SK-N-SH (cell line): ENCODE data around the gene CPZ.

Experiments
- CHD2 ChIP-seq: fragments of 150-350 bp; IDR thresholded peaks from 2 replicates; pipeline ENCODE4 v1.6.1; 2018; ENCODE audit warnings: low read length; ENCODE audit not compliant: partially characterized antibody
- EP300 ChIP-seq, 2 experiments: IDR thresholded peaks; 2 replicates each; pipeline versions ENCODE4 v1.4.0 to v1.6.1; 2012; ENCODE audit warnings: borderline replicate concordance in 1 of 2, low read depth in 1 of 2, low read length in 1 of 2
- FOXJ3 ChIP-seq: sonication (generic); formaldehyde crosslinking; IDR thresholded peaks from 2 replicates; pipeline ENCODE4 v1.5.1; 2020; ENCODE audit warnings: mild to moderate bottlenecking, missing genetic modification reagents
- GABPA ChIP-seq: IDR thresholded peaks from 2 replicates; pipeline ENCODE4 v1.4.0; 2012; ENCODE audit warnings: low read depth, mild to moderate bottlenecking
- JUND ChIP-seq: IDR thresholded peaks from 2 replicates; pipeline ENCODE4 v1.4.0; 2012
- POLR2AphosphoS5 ChIP-seq: IDR thresholded peaks from 2 replicates; pipeline ENCODE4 v1.6.1; 2012; ENCODE audit warnings: low read depth, low read length
- RAD21 ChIP-seq: IDR thresholded peaks from 2 replicates; pipeline ENCODE4 v1.6.1; 2012; ENCODE audit warnings: mild to moderate bottlenecking, low read length
- SIN3A ChIP-seq: IDR thresholded peaks from 2 replicates; pipeline ENCODE4 v1.6.1; 2012; ENCODE audit warnings: low read depth, mild to moderate bottlenecking, low read length, moderate library complexity, borderline replicate concordance
- TF ChIP-seq, protein P1 (sequence below): fragments of 150-350 bp; IDR thresholded peaks from 2 replicates; pipeline ENCODE4 v1.6.1; 2016; ENCODE audit warnings: mild to moderate bottlenecking, low read depth, low read length
- TF ChIP-seq, protein P2 (sequence below): fragments of 200-600 bp; sonication (generic); IDR thresholded peaks from 2 replicates; pipeline ENCODE4 v1.6.1; 2017; ENCODE audit warnings: antibody characterized with exemption, mild to moderate bottlenecking, moderate library complexity
- TF ChIP-seq, protein P3 (sequence below): IDR thresholded peaks from 2 replicates; pipeline ENCODE4 v1.6.1; 2012; ENCODE audit warnings: mild to moderate bottlenecking, low read depth, low read length, moderate library complexity

DNA sequence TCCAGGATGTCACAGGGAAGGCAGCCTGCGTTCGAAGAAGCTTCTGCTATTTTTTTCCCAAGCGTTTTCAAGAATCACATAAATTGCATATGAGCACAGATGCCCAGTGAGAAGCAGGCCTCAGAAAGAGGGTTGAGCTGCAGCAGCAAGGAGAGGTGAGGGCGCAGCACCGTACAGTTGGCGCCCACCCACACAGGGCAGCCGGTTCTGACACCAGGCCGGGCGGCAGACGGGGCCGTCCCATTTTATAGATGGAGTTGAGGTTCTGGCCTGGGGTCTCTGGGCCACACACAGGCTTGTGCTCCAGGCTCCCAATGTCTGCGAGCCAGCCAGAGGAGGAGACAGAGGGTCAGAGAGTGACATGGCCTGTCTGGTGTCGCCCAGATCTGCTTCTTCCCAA, 22.8 kb downstream of the CPZ start:
- TF ChIP-seq, protein P1, sequence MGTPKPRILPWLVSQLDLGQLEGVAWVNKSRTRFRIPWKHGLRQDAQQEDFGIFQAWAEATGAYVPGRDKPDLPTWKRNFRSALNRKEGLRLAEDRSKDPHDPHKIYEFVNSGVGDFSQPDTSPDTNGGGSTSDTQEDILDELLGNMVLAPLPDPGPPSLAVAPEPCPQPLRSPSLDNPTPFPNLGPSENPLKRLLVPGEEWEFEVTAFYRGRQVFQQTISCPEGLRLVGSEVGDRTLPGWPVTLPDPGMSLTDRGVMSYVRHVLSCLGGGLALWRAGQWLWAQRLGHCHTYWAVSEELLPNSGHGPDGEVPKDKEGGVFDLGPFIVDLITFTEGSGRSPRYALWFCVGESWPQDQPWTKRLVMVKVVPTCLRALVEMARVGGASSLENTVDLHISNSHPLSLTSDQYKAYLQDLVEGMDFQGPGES, result no peak
- TF ChIP-seq EP300 (IDR thresholded peaks at IDR 0.05; ENCODE audit: borderline replicate concordance in 1 of 2, low read depth in 1 of 2, low read length in 1 of 2) (no peak), SIN3A (no peak), FOXJ3 (CRISPR knock-in tag) (no peak), RAD21 (no peak), CHD2 (no peak), GABPA (no peak), POLR2AphosphoS5 (no peak), JUND (no peak)
- TF ChIP-seq, protein P2, sequence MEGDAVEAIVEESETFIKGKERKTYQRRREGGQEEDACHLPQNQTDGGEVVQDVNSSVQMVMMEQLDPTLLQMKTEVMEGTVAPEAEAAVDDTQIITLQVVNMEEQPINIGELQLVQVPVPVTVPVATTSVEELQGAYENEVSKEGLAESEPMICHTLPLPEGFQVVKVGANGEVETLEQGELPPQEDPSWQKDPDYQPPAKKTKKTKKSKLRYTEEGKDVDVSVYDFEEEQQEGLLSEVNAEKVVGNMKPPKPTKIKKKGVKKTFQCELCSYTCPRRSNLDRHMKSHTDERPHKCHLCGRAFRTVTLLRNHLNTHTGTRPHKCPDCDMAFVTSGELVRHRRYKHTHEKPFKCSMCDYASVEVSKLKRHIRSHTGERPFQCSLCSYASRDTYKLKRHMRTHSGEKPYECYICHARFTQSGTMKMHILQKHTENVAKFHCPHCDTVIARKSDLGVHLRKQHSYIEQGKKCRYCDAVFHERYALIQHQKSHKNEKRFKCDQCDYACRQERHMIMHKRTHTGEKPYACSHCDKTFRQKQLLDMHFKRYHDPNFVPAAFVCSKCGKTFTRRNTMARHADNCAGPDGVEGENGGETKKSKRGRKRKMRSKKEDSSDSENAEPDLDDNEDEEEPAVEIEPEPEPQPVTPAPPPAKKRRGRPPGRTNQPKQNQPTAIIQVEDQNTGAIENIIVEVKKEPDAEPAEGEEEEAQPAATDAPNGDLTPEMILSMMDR, result no peak
- TF ChIP-seq, protein P3, sequence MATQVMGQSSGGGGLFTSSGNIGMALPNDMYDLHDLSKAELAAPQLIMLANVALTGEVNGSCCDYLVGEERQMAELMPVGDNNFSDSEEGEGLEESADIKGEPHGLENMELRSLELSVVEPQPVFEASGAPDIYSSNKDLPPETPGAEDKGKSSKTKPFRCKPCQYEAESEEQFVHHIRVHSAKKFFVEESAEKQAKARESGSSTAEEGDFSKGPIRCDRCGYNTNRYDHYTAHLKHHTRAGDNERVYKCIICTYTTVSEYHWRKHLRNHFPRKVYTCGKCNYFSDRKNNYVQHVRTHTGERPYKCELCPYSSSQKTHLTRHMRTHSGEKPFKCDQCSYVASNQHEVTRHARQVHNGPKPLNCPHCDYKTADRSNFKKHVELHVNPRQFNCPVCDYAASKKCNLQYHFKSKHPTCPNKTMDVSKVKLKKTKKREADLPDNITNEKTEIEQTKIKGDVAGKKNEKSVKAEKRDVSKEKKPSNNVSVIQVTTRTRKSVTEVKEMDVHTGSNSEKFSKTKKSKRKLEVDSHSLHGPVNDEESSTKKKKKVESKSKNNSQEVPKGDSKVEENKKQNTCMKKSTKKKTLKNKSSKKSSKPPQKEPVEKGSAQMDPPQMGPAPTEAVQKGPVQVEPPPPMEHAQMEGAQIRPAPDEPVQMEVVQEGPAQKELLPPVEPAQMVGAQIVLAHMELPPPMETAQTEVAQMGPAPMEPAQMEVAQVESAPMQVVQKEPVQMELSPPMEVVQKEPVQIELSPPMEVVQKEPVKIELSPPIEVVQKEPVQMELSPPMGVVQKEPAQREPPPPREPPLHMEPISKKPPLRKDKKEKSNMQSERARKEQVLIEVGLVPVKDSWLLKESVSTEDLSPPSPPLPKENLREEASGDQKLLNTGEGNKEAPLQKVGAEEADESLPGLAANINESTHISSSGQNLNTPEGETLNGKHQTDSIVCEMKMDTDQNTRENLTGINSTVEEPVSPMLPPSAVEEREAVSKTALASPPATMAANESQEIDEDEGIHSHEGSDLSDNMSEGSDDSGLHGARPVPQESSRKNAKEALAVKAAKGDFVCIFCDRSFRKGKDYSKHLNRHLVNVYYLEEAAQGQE, result no peak
